Tibial nerve (tissue), 3 donors: Measurements from ENCODE around the gene TLR2.

Source experiments
- CTCF ChIP-seq, 5 experiments: fragments of 200-600 bp in 3 of 5; fragments of 450-650 bp in 2 of 5; sonication (generic) in 3 of 5; IDR thresholded peaks; one replicate each; pipeline ENCODE4 v1.5.1; 2016 to 2019; ENCODE audit warnings: antibody characterized with exemption in 5 of 5, mild to moderate bottlenecking in 3 of 5, moderate library complexity in 2 of 5
- POLR2A ChIP-seq, 2 donors: fragments of 450-650 bp; IDR thresholded peaks; one replicate each; pipeline ENCODE4 v1.6.1; 2017; ENCODE audit warnings: antibody characterized with exemption in 2 of 2, mild to moderate bottlenecking in 2 of 2, moderate library complexity in 2 of 2

GRCh38 chr4:153645183-153645582 lies 38.9 kb upstream of the TLR2 start:
- TF ChIP-seq CTCF (IDR thresholded peaks at IDR 0.05) (no peak), POLR2A (IDR thresholded peaks at IDR 0.05) (no peak)
